GM12872 (cell line): Measurements from ENCODE around the gene PDE12.

Experiments used
- CTCF ChIP-seq: IDR thresholded peaks from 3 replicates; pipeline ENCODE4 v1.5.1; 2011; ENCODE audit warnings: low read depth, mild to moderate bottlenecking, low read length, moderate library complexity; ENCODE audit not compliant: insufficient read depth

The PDE12 gene

GRCh38 chr3:57545636-57546268 is 10.3 kb upstream of the PDE12 start:
- TF ChIP-seq CTCF: no peak

- no peak for TF ChIP-seq CTCF
Measured at GRCh38 chr3:57546616-57547015, 9.5 kb upstream of the PDE12 start.

- no peak for TF ChIP-seq CTCF
Measured at GRCh38 chr3:57555306-57555705, 768 bp upstream of the PDE12 start.

- no peak for TF ChIP-seq CTCF
Measured at GRCh38 chr3:57556459-57557084, 498 bp downstream of the PDE12 start.

GRCh38 chr3:57557085-57557537 is 1.0 kb downstream of the PDE12 start:
- no peak for TF ChIP-seq CTCF

GRCh38 chr3:57559526-57559925 is 3.5 kb downstream of the PDE12 start:
- TF ChIP-seq CTCF: no peak

GRCh38 chr3:57569859-57570450 is 13.9 kb downstream of the PDE12 start:
- TF ChIP-seq CTCF: no peak
